Stimulated activated naive CD8-positive, alpha-beta T cell treated with anti-CD3 and anti-CD28 coated beads, Interleukin-15, Interleukin-2, amounts not matched to agents 100 U/mL and 50 U/mL, for 24 hours (primary cell): ENCODE measurements around the gene PCGF1.
A peak's percentile ranks its signal among the peaks of the same experiment; 100 is the strongest.

Experiments
- ATAC-seq: fragments of 150-1000 bp; cut with Tn5 transposase; one replicate; pipeline ENCODE4 v1.10.0; 2021
- DNase-seq: peaks from one replicate; pipeline ENCODE4 v3.0.0; 2021

PCGF1 gene

DNA sequence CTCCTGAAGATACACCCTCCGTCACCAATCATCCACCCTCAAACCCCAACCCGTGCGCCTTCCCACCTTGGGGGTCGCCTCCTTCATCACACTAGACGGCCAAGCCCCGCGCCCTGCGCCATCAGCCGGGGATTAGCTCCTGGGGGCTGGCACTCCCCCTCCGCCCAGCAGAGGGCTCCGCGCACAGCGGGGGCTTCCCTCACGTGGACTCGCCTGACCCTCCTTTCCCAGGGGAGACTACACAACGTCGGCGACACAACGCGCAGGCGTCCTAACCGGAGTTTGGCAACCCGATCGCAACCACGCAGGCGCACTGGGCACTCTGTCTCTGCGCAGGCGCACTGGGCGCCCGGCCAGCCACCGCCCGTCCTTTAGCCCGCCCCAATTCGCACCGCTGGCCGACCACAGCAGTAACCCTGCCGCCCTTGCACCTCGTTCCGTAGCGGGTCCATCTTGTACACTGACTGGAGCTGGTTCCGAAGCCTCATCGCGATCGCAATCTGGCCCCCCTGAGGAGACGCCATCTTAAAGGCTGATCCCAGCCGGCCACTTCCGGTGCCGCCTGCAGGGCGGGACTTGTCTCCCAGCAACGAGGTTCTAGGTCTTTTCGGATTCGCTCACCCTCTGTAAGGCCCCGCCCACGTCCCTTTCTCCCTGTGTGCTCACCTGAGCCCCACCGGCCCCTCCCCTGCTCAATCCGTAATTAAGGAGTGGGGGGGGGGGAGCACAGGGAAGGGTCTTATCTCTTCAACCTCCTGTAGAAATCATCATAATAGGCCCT is at the start of gene PCGF1:
PCGF1 (minus strand) TSS at position 551 of the 781 bp plus-strand sequence; CDS start at position 524, 27 bp downstream.
- peak; percentile 89 for ATAC-seq
- DNase-seq: peak; percentile 100

DNA sequence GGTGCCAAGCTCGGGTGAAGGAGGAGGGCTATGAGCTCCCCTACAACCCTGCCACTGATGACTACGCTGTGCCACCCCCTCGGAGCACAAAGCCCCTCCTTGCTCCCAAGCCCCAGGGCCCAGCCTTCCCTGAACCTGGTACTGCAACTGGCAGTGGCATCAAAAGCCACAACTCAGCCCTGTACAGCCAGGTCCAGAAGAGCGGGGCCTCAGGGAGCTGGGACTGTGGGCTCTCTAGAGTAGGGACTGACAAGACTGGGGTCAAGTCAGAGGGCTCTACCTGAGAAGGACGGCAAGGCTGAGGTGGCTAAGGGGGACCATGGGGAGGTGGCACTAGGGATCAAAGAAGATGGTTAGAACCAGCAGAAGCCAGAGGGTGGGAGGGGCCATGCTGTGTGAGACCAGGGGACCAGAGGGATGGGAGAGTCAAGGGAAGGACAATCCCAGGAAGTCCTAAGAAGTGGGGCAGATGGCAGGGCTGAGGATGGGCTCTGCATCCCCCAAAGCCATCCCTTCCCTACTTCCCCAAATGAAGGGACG is 49.4 kb upstream of the PCGF1 start:
- DNase-seq: no peak

DNA sequence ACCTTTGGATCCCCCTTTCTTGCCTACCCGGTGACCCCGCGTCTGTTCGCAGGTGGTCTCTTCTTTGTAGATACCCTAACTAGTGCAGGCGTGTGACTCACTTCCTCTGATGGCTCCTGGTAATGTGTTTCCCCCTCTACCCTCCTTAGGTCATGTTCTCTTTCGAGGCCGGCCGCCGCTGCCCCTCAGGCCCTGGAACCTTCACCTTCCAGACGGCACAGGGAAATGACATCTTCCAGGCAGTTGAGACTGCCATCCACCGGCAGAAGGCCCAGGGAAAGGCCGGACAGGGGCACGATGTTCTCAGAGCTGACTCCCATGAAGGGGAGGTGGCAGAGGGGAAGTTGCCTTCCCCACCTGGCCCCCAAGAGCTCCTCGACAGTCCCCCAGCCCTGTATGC is 48.7 kb upstream of the PCGF1 start:
- DNase-seq: no peak

More for the DNA sequence above, 49.4 kb upstream of the PCGF1 start:
- no peak for ATAC-seq

DNA sequence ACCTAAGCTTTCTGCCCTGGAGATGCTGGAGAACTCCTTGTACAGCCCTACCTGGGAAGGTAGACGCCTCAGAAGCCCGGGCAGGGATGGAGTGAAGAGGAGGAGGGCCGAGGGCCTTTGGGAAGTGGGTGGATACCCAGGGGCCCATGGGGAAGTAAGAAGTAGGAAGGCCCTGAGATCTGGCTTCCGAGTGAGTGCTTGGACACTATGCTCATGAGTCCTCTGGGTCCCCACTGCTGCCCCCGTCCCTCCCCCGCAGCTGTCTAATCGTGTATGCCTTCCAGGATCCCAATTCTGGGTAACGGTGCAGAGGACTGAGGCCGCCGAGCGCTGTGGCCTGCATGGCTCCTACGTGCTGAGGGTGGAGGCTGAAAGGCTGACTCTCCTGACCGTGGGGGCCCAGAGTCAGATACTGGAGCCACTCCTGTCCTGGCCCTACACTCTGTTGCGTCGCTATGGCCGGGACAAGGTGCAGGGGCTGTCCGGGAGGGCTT is 48.2 kb upstream of the PCGF1 start:
- ATAC-seq: no peak
- no peak for DNase-seq

More for the DNA sequence above, 48.7 kb upstream of the PCGF1 start:
- no peak for ATAC-seq

DNA sequence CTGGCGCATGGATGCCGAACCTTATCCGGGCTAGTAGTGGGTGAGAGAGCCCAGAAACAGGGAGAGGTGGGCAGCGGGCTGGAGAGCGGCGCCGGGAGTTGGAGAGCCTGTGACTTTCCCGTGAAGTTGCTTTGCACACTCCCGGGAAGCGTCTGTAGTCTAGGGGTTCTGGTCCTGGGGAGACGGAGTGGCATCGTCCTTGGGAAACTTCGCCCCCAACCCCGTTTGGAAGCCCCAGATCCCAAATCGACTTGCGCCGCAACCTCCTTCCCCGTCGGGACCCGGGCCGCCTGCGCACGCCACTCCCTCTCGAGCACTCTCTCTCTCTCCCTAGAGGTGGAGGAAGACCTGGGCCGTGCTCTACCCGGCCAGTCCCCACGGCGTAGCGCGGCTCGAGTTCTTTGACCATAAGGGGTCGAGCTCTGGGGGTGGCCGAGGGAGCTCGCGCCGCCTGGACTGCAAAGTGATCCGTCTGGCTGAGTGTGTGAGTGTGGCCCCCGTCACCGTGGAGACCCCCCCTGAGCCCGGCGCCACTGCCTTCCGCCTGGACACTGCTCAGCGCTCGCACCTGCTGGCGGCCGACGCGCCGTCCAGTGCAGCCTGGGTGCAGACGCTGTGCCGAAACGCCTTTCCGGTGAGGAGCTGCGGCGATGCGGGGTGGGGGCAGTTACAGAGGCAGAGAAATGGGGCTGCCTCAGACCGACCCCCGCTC is 47.5 kb upstream of the PCGF1 start:
- peak; percentile 53 for ATAC-seq
- DNase-seq: peak; percentile 55

DNA sequence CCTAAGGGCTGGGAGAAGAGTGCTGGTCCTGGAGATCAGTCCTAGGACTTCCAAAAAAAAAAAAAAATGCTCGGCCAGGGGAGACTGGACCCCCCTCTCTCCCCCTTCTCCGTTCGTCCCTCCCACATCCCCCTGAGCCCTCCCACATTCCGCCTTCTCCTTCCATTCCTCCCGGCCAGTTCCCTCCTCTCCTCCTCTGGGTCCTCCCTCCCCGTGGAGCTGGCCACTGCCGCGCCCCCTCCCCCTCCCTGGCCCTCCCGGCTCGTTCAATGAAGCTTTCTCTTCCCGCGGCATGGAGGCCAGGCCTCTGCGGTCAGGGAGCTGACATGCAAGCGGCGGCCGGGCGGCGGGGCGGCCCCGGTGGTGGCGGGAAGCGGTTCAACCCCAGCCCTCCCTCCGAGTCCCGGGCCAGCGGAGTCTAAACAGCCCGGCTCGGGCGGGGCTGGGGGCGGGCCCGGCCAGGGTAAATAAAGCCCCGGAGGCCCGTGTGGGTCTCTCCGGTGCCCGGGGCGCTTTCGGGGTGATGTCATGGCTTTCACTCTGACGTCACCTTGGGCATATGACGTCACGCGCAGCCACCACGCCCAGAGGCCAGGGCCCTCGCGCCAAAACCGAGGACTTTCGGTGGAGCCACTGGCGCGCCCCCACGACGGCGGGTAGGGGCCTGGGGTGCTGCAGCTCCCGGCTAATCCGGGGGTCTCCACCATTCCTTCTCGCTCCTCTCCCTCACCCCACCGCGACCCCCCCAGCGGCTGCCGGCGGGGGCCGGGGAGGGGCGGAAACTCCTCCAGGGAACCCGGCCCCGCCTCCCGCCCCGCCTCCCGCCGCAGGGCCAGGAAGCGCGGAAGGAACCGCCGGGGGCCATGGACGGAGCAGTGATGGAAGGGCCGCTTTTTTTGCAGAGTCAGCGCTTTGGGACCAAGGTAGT is 46.7 kb upstream of the PCGF1 start, which contains the start of the genes DOK1 and LOXL3:
DOK1 (plus strand) TSS at position 829 of the 928 bp plus-strand sequence; CDS start at position 864, 35 bp downstream.
LOXL3 (minus strand) TSS at position 51 of the 928 bp plus-strand sequence. CDS start 1,308 bp downstream, outside the sequence.
- peak; percentile 92 for DNase-seq
- ATAC-seq: peak; percentile 81

DNA sequence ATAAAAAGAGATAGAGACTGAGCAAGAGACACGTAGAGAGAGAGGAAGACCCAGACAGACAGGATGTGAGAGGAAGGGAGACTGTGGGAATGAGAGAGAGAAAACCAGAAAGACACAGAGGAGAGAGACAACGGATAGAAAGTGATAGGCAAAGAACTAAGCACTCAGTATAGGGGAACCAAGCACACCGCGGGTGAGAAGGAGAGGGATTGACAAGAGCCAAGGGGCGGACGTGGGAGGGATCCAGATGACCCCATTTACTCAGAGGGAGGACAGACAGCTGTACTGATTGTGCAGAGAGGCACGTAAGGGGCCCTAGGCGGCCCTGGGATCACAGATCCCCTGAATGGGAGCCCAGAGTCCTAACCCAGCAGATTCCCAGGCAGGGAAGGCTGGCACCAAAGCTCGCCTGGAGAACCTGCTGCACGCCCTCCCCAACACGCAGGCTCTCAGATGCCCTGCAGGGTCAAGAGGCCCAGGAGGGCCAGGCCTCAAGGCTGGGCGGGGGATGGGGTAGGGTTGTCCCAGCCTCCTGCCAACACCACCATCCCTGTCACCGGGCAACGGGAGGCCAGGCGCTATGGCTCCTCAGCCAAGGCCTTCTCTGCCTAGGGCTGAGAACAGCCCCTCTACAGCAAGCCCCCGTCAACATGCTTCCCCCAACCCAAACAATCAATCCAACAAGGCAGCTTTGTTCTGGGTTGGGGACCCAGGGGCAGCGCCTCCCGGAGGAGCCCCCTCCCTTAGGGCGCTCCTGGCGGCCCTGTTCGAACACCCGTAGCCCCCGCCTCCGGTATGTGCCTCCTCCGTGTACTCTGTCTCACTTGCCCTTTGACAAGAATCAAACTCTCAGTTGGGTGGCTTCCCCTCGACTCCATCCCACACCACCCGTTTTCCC is 45.7 kb upstream of the PCGF1 start:
- DNase-seq: no peak
- no peak for ATAC-seq

DNA sequence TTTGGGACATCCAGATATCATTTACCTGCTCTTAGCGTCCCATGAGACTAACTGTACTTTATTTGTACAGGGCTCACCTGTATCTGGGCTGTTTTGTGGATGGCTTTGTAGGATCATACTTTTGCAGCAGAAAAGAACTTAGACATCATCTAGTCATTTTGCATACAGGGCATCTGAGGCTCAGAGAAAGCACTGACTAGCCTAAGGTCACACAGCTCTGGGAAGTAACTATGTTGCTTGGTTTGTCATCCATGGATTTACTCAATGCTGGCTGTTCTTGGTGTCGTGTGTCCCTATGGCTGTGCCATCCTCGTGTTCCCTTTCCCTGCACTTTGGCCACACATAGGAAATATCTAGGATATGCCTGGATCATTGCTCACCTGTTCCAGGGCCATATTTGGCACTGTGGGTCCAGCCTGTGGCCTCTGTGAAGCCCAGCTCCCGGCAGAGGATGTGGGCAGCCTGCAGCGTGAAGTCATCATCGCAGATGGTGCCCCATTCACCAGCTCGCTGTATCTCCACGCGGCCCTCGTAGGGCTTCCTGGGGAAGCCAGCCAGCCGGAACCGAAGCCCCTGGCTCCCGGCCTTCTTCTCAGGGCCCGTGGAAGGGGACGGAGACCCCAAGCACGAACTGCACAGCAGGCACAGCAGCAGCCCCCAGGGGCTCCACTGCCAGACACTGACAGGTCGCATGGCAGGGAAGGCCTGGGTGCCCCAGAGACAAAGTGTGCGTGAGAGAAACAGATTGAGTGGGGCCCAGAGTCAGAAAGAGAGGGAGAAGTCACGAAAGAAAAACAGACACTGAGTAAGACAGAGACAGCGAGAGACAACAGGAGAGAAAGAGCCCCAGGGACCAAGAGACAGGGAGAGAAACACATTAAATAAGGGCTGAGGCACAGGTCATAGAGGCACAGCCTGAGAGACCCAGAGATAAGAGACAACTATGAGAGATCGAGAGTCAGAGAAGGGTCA is 44.7 kb upstream of the PCGF1 start:
- DNase-seq (no peak), ATAC-seq (no peak)

DNA sequence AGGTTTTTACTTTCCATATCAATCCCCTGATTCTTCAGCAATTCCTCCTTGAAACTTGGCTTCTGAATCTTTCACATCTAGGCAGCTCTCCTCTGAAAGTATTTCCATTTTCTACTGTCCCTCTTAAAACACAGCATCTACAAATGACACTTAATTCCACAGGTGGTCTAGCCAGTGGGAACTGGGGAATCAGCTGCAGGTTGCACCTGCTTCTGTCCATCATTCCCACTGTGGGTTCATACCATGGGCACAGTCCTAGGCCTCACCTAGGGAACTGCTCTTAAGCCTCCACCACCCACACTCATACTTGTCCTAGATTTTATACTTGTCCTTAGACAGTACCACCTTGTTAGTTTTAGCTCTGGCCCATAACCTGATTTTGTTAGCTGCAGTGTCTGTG is 44.0 kb upstream of the PCGF1 start:
- no peak for DNase-seq
- no peak for ATAC-seq

DNA sequence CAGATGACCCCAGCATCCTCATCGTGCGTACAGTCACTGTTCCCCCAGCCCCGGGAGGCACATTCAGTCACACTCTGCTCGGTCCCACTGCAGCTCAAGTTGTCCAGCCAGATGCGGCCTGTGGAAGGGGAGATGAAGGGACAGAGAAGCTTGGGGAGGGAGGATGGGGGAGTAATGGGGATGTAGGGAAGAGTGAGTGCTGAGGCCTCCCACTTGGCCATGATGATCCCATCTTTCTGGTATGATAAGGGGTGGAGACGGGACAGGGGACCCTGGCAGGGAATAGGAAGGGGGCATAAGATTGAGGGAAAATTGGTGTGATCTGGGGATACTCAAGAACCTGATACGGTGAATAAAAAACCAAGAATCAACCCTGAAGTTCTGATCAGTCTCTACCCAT is 42.7 kb upstream of the PCGF1 start:
- DNase-seq (no peak), ATAC-seq (no peak)

DNA sequence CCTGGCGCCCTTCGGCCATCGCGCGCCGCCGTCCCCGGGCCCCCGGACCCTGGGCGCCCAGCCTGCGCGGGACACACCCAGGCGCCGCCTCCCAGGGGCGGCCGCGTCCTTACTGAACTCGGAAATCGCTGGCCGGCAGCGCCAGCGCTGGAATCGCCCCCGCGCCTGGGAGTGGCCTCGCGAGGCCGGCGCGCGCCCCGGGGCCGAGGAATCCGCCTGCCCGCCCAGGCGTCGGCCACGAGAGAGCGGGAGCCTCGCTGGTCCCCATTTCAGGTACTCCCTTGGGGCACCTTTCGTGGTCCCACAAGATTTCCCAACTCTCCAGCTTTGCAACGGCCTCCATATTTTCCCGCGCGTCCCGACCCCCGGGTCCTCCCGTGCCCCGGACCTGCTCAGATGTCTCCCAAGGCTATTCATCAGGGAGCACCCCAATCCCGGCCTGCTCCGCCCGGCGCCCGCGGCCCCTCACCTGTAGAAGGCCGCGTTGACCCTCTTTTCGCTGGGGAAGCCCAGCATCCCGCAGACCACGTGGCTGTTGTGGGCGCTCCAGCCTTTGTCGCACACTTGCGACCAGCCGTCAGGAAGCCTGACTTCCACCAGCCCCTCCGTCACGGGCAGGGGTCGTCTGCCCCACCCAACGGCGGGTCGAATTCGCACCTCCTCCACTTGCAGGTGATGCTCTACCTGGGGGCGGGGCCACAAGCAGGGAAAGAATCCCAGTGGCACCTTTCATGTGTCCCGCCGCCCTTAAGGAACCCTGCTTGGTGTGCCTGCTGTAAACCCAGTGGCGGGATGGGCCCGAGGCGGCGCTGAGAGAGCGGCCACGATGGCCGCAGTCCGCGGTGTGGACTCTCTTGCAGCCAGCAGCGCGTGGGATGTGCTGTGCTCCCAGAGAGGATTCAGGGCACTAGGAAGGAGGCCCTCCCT is 41.7 kb upstream of the PCGF1 start:
- ATAC-seq (peak; percentile 64), DNase-seq (peak; percentile 52)

DNA sequence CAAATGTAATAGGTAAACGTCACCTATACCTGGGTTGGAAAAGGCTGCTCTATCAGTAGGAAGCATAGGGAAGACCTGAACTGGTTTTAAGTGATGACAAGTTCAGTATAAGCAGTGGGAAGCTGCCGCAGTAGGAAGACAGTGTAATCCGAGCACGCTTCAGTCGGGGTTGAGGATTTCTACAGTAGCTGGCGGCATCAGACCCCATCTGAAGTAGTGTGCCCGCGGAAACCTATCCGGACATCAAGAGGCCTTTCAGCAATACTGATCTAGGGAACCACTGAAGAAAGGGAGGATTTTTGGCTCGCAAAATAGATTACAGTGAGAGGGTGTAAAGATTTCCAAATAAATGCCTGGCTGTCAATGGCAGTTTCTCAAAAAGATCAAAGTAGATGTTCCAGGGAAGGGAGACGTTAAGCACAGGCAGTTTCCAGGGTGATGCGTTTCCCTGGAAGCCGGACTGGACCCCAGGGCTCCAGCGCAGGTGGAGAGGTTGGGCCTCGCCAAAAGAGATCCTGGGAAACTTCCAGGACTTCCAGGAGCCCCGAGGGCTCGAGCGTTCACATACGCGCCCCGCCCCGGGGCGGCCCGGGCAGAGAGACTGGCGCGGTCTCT is 40.9 kb upstream of the PCGF1 start:
- ATAC-seq: no peak
- no peak for DNase-seq

DNA sequence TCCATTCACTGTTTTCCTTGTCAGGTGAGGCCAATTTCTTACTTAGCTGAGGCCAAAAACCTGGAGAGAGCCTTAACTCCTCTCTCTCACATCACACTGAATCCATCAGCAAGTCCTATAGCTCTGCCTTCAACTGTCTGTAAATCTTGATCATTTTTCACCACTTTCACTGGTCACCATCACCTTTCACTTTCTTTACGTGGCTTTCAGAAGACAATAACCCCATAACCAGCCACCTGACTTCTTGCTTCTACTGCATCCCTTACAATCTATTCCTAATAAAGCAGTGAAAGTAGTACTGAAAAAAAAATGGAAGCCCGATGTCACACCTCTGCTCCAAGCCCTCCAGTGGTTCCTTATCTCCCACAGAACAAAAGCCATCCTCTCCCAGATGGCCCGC is 38.5 kb upstream of the PCGF1 start:
- no peak for DNase-seq
- no peak for ATAC-seq

DNA sequence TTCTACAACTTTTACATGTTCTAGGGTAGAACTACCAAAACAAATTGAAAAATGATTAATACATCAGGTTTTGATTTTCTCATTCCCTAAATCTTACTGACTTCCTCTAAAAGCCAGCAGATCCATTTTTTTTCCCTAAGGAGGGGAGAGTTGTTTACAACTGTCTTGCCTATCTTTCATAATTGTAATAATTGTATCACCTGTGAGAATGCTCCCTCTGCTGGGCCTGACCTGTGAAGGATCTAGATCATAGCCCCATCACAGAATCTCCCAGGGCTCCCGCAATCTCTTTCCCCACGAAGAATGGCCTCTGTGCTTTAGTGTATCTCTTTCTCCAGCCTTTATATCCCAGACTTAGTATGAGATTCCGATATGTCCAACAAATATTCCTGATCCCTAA is 37.1 kb upstream of the PCGF1 start:
- DNase-seq (no peak), ATAC-seq (no peak)

DNA sequence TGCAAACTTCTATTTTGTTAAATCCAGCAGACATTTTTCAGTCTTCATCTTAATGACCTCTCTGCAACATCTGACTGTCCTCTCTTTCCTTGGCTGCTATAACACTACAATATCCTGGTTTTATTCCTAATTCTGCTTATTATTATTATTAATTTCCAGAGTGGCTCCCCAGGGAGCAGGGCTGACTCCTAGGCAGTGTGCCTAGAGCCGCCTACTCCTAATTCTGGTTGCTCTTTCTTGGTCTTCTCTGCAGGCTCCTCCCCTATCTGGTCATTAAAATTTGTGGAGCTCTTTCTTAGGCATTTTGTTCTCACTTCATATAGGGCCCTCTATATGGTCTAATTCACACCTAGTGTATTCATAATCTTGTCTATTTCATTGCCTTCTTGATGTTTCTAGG is 35.5 kb upstream of the PCGF1 start:
- ATAC-seq (no peak), DNase-seq (no peak)

DNA sequence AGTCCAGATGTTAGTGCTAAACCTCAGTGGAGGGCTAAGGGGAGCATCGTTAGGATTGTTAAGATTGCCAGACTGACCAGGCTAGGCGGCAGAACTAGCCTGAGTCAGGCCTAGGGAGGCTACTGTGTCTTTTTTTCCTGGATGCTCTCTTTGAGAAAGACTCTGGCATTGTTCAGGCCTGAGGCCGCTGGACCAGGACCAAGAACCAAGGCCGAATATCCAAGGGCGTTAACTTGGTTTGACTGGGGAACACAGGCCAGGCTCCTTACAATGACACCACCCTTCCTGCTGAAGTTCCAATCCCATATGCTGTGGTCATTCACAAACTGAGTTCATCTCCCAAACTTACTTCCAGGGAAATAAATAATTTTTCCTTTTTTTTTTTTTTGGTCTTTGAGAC is 32.8 kb upstream of the PCGF1 start:
- no peak for ATAC-seq

DNA sequence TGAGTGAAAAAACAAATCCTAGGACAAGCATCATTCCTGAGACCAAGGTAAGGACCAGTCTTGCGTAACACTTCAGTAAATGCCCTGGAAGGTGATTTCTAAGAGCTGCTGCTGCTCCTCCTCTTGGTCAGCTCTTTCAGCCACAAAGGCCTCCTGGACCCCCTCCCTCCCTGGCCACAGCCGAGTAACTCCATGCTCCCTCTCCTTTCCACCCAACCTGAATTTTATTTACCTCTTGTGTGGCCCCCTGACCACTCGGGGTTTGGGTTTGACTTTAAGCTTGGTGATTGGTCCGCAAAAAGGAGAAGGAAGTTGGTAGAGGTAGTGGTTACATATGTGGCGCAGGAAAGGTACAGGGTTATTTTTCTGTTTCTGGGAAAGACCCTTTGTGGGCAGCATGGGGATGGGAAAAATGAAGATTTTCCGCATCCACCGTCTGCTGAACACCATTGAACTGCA is 31.4 kb upstream of the PCGF1 start:
- no peak for ATAC-seq
- no peak for DNase-seq

More for the DNA sequence above, 32.8 kb upstream of the PCGF1 start:
- no peak for DNase-seq

DNA sequence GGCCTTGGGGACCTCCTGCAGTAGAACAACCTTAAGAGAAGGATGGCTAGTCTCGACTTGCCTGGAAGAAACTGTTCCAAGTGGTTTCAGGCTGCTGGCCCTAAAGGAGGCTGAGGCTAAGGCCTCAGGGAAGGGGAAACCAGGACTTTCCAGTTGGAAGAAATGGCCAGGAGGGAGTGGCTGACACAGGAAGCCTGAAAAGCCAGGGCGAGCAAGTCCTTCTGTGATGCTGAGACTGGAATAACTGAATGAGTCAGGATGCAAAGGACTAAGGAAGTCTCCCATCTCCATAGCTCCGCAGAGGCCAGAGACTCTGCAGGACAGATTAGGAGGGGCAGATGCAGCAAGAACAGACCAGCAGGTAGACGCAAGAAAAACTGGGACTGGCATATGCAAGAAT is 29.6 kb upstream of the PCGF1 start:
- DNase-seq: no peak
- ATAC-seq: no peak
